NT2/D1 (cell line): ENCODE results near the gene AMPH.

Experiments used
- SUZ12 ChIP-seq: IDR thresholded peaks from 2 replicates; pipeline ENCODE4 v1.6.1; 2011; ENCODE audit not compliant: insufficient read length, insufficient read depth; ENCODE audit errors: extremely low read depth
- YY1 ChIP-seq: IDR thresholded peaks from 2 replicates; pipeline ENCODE4 v1.6.1; 2011; ENCODE audit not compliant: insufficient read length, insufficient read depth
- ZNF274 ChIP-seq: IDR thresholded peaks from 2 replicates; pipeline ENCODE4 v1.6.1; 2011; ENCODE audit warnings: mild to moderate bottlenecking, low read depth, low read length

- TF ChIP-seq SUZ12 (no peak), ZNF274 (no peak), YY1 (no peak)
Observed at GRCh38 chr7:38512704-38513103, 118.5 kb downstream of the AMPH start.
